ENCODE data around the gene ATXN1.
"Not testable (repeated sequence)": the region's sequence is repeated elsewhere in the genome, so short reads cannot be mapped to it uniquely, and the experiment has no call there.

ATXN1 gene

DNA sequence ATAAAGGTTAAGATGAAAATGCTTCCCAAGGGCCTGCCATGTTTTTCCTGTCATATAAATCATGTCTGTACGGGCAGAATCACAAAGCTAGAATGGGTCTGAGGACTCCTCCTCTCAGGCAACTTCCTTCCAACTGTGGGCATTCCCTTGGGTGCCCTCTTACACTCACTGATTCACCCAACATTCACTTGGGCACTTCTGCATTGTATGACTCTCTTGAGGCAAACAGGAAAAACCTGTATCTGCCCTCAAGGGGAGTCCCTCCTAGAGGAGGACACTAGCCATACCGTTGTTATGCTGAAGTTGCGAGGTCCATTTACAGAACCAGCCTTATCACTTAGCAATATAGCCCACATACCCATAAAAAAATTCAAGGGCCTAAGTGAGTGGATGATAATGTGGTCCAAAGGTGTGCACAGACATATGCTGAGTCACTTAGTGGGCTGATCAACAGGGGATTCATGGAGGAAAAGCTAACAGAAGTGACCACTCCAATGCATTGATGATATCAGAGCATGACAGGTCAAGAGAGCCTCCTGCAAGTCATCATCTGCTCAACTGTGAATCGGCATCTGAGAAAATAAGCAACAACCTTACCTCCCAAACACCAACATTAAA is 131.1 kb downstream of the ATXN1 start (continued):
- no peak for TF ChIP-seq PRDM6 (tag by site-specific recombination; IDR thresholded peaks at IDR 0.05)
- TF ChIP-seq ZNF311 (tag by site-specific recombination; IDR thresholded peaks at IDR 0.05; ENCODE audit: borderline replicate concordance), result no peak
- no peak for TF ChIP-seq SP2 (tag by site-specific recombination; IDR thresholded peaks at IDR 0.05)
- TF ChIP-seq, protein P1, sequence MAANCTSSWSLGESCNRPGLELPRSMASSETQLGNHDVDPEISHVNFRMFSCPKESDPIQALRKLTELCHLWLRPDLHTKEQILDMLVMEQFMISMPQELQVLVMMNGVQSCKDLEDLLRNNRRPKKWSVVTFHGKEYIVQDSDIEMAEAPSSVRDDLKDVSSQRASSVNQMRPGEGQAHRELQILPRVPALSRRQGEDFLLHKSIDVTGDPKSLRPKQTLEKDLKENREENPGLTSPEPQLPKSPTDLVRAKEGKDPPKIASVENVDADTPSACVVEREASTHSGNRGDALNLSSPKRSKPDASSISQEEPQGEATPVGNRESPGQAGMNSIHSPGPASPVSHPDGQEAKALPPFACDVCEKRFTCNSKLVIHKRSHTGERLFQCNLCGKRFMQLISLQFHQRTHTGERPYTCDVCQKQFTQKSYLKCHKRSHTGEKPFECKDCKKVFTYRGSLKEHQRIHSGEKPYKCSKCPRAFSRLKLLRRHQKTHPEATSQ (tag by site-specific recombination; IDR thresholded peaks at IDR 0.05), result no peak

GRCh38 chr6:16628580-16628979 is 132.7 kb downstream of the ATXN1 start:
- H3K4me1 ChIP-seq (ENCODE audit: control insufficient read depth, insufficient read depth, low read length), result peaks cover 13% of the 10 kb centered on the region
- H3K4me3 ChIP-seq (ENCODE audit: low read depth, low read length); H3K9me3 ChIP-seq (ENCODE audit: control insufficient read depth, insufficient read depth, low read depth, low read length); H3K27ac ChIP-seq (ENCODE audit: extremely low read depth, low read depth, low read length); H3K36me3 ChIP-seq (ENCODE audit: control insufficient read depth in 2 of 2, insufficient read depth in 1 of 2, low read length in 2 of 2); POLR2A ChIA-PET: not testable (repeated sequence)
- TF ChIP-seq ZNF146 (tag by site-specific recombination; IDR thresholded peaks at IDR 0.05) (peak; percentile 98), ZNF580 (tag by site-specific recombination; IDR thresholded peaks at IDR 0.05) (peak; percentile 97), ZNF280D (tag by site-specific recombination; IDR thresholded peaks at IDR 0.05) (peak; percentile 74; the same call in 1 of the 2 replicates)
- CTCF ChIA-PET, result interaction anchor here (0.9 kb wide), 1 partner anchor 30 kb away, joined by 3 read pairs; no protein-coding TSS in a partner anchor

GRCh38 chr6:16626650-16627049 is 134.6 kb downstream of the ATXN1 start:
- Histone ChIP-seq H3K27ac (ENCODE audit: extremely low read depth, low read depth, low read length) (no peak overlapping the region), H3K9me3 (ENCODE audit: control insufficient read depth, insufficient read depth, low read depth, low read length) (no peaks in the 10 kb centered on the region), H3K36me3 (ENCODE audit: control insufficient read depth in 2 of 2, insufficient read depth in 1 of 2, low read length in 2 of 2) (no peaks in the 10 kb centered on the region), H3K4me3 (ENCODE audit: low read depth, low read length) (no peak overlapping the region), H3K4me1 (ENCODE audit: control insufficient read depth, insufficient read depth, low read length) (peaks cover 13% of the 10 kb centered on the region)
- POLR2A ChIA-PET, result no interaction called here
- CTCF ChIA-PET, result no interaction called here
- no peak for TF ChIP-seq KLF9 (tag by site-specific recombination; IDR thresholded peaks at IDR 0.05; ENCODE audit: low read depth)
- TF ChIP-seq, protein P2, sequence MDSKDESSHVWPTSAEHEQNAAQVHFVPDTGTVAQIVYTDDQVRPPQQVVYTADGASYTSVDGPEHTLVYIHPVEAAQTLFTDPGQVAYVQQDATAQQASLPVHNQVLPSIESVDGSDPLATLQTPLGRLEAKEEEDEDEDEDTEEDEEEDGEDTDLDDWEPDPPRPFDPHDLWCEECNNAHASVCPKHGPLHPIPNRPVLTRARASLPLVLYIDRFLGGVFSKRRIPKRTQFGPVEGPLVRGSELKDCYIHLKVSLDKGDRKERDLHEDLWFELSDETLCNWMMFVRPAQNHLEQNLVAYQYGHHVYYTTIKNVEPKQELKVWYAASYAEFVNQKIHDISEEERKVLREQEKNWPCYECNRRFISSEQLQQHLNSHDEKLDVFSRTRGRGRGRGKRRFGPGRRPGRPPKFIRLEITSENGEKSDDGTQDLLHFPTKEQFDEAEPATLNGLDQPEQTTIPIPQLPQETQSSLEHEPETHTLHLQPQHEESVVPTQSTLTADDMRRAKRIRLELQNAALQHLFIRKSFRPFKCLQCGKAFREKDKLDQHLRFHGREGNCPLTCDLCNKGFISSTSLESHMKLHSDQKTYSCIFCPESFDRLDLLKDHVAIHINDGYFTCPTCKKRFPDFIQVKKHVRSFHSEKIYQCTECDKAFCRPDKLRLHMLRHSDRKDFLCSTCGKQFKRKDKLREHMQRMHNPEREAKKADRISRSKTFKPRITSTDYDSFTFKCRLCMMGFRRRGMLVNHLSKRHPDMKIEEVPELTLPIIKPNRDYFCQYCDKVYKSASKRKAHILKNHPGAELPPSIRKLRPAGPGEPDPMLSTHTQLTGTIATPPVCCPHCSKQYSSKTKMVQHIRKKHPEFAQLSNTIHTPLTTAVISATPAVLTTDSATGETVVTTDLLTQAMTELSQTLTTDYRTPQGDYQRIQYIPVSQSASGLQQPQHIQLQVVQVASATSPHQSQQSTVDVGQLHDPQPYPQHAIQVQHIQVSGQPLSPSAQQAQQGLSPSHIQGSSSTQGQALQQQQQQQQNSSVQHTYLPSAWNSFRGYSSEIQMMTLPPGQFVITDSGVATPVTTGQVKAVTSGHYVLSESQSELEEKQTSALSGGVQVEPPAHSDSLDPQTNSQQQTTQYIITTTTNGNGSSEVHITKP (tag by site-specific recombination; IDR thresholded peaks at IDR 0.05), result no peak
- TF ChIP-seq ZNF558 (tag by site-specific recombination; IDR thresholded peaks at IDR 0.05), result no peak
- TF ChIP-seq, protein P1 (tag by site-specific recombination; IDR thresholded peaks at IDR 0.05), result no peak
- TF ChIP-seq KLF16 (tag by site-specific recombination; IDR thresholded peaks at IDR 0.05), result no peak
- no peak for TF ChIP-seq ZNF214 (tag by site-specific recombination; IDR thresholded peaks at IDR 0.05; ENCODE audit: borderline replicate concordance)
- no peak for TF ChIP-seq ZNF37A (tag by site-specific recombination; IDR thresholded peaks at IDR 0.05)
- TF ChIP-seq KLF1 (tag by site-specific recombination; IDR thresholded peaks at IDR 0.05), result no peak
- no peak for TF ChIP-seq ZNF670 (tag by site-specific recombination; IDR thresholded peaks at IDR 0.05; ENCODE audit: low read depth)
- no peak for TF ChIP-seq ZSCAN16 (tag by site-specific recombination; IDR thresholded peaks at IDR 0.05)
- TF ChIP-seq, protein P3, sequence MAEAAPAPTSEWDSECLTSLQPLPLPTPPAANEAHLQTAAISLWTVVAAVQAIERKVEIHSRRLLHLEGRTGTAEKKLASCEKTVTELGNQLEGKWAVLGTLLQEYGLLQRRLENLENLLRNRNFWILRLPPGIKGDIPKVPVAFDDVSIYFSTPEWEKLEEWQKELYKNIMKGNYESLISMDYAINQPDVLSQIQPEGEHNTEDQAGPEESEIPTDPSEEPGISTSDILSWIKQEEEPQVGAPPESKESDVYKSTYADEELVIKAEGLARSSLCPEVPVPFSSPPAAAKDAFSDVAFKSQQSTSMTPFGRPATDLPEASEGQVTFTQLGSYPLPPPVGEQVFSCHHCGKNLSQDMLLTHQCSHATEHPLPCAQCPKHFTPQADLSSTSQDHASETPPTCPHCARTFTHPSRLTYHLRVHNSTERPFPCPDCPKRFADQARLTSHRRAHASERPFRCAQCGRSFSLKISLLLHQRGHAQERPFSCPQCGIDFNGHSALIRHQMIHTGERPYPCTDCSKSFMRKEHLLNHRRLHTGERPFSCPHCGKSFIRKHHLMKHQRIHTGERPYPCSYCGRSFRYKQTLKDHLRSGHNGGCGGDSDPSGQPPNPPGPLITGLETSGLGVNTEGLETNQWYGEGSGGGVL (tag by site-specific recombination; IDR thresholded peaks at IDR 0.05), result no peak
